ENCODE data around the gene GPR161. TPM values are rescaled to one million over a fixed set of nuclear protein-coding genes. Genes with fewer than 3 reads are reported as not detected.

GPR161 gene
- total and polyA plus RNA-seq, 10 of the 15 experiments (the other 5 are each of a cell fraction or from before 2014, with no cell fraction given), result 0.07 to 0.49 (median 0.34) TPM; not detected in 2

- TF ChIP-seq, protein P1, sequence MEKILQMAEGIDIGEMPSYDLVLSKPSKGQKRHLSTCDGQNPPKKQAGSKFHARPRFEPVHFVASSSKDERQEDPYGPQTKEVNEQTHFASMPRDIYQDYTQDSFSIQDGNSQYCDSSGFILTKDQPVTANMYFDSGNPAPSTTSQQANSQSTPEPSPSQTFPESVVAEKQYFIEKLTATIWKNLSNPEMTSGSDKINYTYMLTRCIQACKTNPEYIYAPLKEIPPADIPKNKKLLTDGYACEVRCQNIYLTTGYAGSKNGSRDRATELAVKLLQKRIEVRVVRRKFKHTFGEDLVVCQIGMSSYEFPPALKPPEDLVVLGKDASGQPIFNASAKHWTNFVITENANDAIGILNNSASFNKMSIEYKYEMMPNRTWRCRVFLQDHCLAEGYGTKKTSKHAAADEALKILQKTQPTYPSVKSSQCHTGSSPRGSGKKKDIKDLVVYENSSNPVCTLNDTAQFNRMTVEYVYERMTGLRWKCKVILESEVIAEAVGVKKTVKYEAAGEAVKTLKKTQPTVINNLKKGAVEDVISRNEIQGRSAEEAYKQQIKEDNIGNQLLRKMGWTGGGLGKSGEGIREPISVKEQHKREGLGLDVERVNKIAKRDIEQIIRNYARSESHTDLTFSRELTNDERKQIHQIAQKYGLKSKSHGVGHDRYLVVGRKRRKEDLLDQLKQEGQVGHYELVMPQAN (conservative IDR thresholded peaks at IDR 0.05), result no peak
- TF ChIP-seq BRCA1 (IDR thresholded peaks at IDR 0.05; ENCODE audit: low read depth, low read length), result no peak
These were observed 72.5 kb downstream of the GPR161 start (continued) for GRCh38 chr1:168064216-168064615.

DNA sequence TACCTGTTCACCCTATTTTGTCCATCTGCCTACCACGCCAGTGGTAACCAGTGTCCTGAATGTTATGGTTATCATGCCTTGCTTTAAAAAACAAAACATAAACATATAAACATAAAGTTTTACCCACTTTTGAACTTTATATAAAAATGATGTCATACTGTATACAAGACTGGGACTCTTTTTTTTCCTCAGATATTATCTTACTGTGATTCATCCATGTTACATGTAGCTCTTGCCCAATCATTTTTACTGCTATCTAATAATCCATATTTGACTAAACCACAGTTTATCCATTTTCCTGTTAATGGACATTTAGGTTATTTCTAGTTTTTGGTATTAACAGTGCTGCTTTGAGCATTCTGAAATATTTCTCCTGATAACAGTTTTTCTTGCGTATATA is 78.8 kb downstream of the GPR161 start:
- intact Hi-C loops (cut with micrococcal nuclease; ENCODE audit: unreplicated experiment), result no loop called here
- TF ChIP-seq ZBTB4 (CRISPR knock-in tag; IDR thresholded peaks at IDR 0.05), result no peak
- 0 out of 2 replicates have a peak, but pooled peaks have one; percentile 11 for TF ChIP-seq ATF7 (IDR thresholded peaks at IDR 0.05; ENCODE audit: low read depth)

More for the DNA sequence above, 78.8 kb downstream of the GPR161 start:
- H3K4me3 ChIP-seq, result no peak overlapping the region
- no peak overlapping the region for H2AFZ ChIP-seq (ENCODE audit: control insufficient read depth, low read depth, low read length)
- no peak for DNase-seq (ENCODE audit: low read depth, low spot score)
- FAIRE-seq, result no peak
- H3K4me1 ChIP-seq (ENCODE audit: control insufficient read depth, insufficient read depth, low read length), result no peaks in the 10 kb centered on the region
- POLR2A ChIA-PET, result no interaction called here
- no peaks in the 10 kb centered on the region for H3K9me3 ChIP-seq (replicated peaks; ENCODE audit: control insufficient read depth, insufficient read depth, low read length)
- CTCF ChIA-PET, result interaction anchor here (1.4 to 1.5 kb wide), 2 partner anchors 11 to 24 kb away, joined by 4 read pairs; no protein-coding TSS in a partner anchor
- no peak for ATAC-seq
- no peaks in the 10 kb centered on the region for H3K27me3 ChIP-seq (replicated peaks in 1 of 2; ENCODE audit: control insufficient read depth in 2 of 2, insufficient read depth in 2 of 2, low read length in 1 of 2)
- peaks cover 0 to 6% of the 10 kb centered on the region in 2 experiments; a peak in 1 of 4 replicates for H3K36me3 ChIP-seq (ENCODE audit: control insufficient read depth in 2 of 2, insufficient read depth in 2 of 2, low read length in 1 of 2)
- no peaks in the 10 kb centered on the region for H3K79me2 ChIP-seq (ENCODE audit: control insufficient read depth, insufficient read depth, low read length)
- SMC1A ChIA-PET (ENCODE audit: uncharacterized antibody, unreplicated experiment), result no interaction called here
- RAD21 ChIA-PET (ENCODE audit: unreplicated experiment), result no interaction called here
- H3K27ac ChIP-seq (ENCODE audit: control insufficient read depth, insufficient read depth), result no peak overlapping the region
- BruUV-seq (replicated peaks), result TSS peak; percentile 8
- no peak overlapping the region for H3K4me2 ChIP-seq (ENCODE audit: control insufficient read depth, insufficient read depth)
- 100% methylated on average over 2 of the region's 2 CpGs for WGBS (ENCODE audit: insufficient coverage, insufficient replicate concordance, low lambda C conversion rate, missing lambda C conversion rate)
- in situ Hi-C loops (cut with MboI), result no loop called here
- H3K9ac ChIP-seq (ENCODE audit: control insufficient read depth, insufficient read depth, low read length), result no peak overlapping the region
- H4K20me1 ChIP-seq (ENCODE audit: control insufficient read depth, insufficient read depth), result no peaks in the 10 kb centered on the region
